Measurements from ENCODE around the gene CCDC110.

The CCDC110 gene

DNA sequence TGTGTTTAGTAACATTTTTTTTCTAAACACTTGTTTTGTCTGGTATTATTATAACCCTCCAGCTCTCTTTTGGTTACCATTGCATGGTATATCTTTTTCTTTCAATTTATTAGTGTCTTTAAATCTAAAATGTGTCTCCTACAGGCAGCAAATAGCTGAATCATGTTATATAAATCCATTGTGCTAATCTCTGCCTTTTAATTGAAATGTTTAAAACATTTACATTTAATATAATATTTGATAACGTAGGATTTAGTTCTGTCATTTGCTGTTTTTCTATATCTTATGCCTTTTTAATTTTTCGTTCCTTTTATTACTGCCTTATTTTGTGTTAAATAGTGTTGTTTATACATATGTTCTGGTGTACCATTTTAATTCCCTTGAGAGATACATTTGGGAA lies 17.1 kb upstream of the CCDC110 start:
- no peaks in the 10 kb centered on the region for H3K27me3 ChIP-seq (ENCODE audit: control insufficient read depth in 1 of 2, insufficient read depth in 1 of 2, low read length in 2 of 2)

DNA sequence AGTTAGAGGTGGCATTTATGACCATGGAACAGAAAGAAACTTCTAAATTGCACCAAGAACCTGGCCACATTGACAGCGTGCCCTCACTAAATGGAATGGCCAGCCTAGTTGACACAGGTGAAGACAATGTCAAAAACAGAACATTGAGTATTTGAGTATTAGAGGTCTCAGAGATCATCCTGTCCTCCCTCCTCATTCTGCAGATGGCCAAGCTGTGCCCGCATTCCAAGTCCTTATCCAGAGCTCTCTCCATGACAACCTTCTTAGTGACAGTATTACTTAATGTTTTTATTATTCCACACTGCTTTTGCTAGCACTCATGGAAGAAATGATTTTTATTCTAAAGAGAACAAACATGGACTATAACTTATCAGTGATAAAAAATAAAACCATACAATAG lies 9.9 kb upstream of the CCDC110 start:
- no peaks in the 10 kb centered on the region for H3K9me3 ChIP-seq (ENCODE audit: control insufficient read depth, low read length)
- H2BK12ac ChIP-seq (ENCODE audit: low read length in 2 of 2) = no peak overlapping the region
- H3K4me3 ChIP-seq (ENCODE audit: insufficient read depth in 1 of 2, low read depth in 1 of 2, low read length in 2 of 2) = no peak overlapping the region
- H3K9ac ChIP-seq (ENCODE audit: low read length) = no peak overlapping the region
- H3K4me1 ChIP-seq (ENCODE audit: control insufficient read depth, insufficient read depth, low read depth, low read length) = no peaks in the 10 kb centered on the region
- no peak overlapping the region for H2AK5ac ChIP-seq (ENCODE audit: low read length, severe bottlenecking)
- no peak overlapping the region for H3K23ac ChIP-seq (ENCODE audit: low read length in 2 of 2)
- no peak overlapping the region for H2BK15ac ChIP-seq (ENCODE audit: low read depth, poor library complexity, severe bottlenecking)
- no peak overlapping the region for H2BK5ac ChIP-seq (ENCODE audit: low read depth, low read length, poor library complexity, severe bottlenecking)
- no peak overlapping the region for H3K4me2 ChIP-seq (ENCODE audit: low read length, poor library complexity, severe bottlenecking)
- no peak overlapping the region for H3K18ac ChIP-seq (ENCODE audit: low read depth in 1 of 2, low read length in 2 of 2)
- no peak overlapping the region for H3K4ac ChIP-seq (ENCODE audit: low read depth in 1 of 2, low read length in 2 of 2)
- H4K8ac ChIP-seq (ENCODE audit: low read length) = no peak overlapping the region
- no peaks in the 10 kb centered on the region for H3K36me3 ChIP-seq (ENCODE audit: control insufficient read depth in 1 of 2, insufficient read depth in 2 of 2, low read depth in 1 of 2, low read length in 2 of 2)
- H3K27ac ChIP-seq (ENCODE audit: low read length, poor library complexity, severe bottlenecking) = no peak overlapping the region
- DNase-seq = no peak
- no peak overlapping the region for H3K14ac ChIP-seq (ENCODE audit: low read length in 2 of 2)
- H2AFZ ChIP-seq (ENCODE audit: low read depth, low read length) = no peak overlapping the region
- peaks cover 4 to 6% of the 10 kb centered on the region in 2 experiments for H3K27me3 ChIP-seq (ENCODE audit: control insufficient read depth in 1 of 2, insufficient read depth in 1 of 2, low read length in 2 of 2)
- H2BK120ac ChIP-seq (ENCODE audit: low read depth, low read length) = no peak overlapping the region
- H4K91ac ChIP-seq (ENCODE audit: low read length) = no peak overlapping the region
- H3K79me1 ChIP-seq (replicated peaks; ENCODE audit: low read length, poor library complexity, severe bottlenecking) = no peaks in the 10 kb centered on the region
- WGBS = 100% methylated on average over 1 of the region's 2 CpGs

More for the DNA sequence above, 17.1 kb upstream of the CCDC110 start:
- no peak overlapping the region for H3K27ac ChIP-seq (ENCODE audit: low read length, poor library complexity, severe bottlenecking)
- WGBS = no CpG with 5 or more reads among the region's 2 CpGs
- H2BK15ac ChIP-seq (ENCODE audit: low read depth, poor library complexity, severe bottlenecking) = no peak overlapping the region
- H2AK5ac ChIP-seq (ENCODE audit: low read length, severe bottlenecking) = no peak overlapping the region
- H4K91ac ChIP-seq (ENCODE audit: low read length) = no peak overlapping the region
- no peaks in the 10 kb centered on the region for H3K4me1 ChIP-seq (ENCODE audit: control insufficient read depth, insufficient read depth, low read depth, low read length)
- H3K18ac ChIP-seq (ENCODE audit: low read depth in 1 of 2, low read length in 2 of 2) = no peak overlapping the region
- no peak overlapping the region for H3K23ac ChIP-seq (ENCODE audit: low read length in 2 of 2)
- H3K4ac ChIP-seq (ENCODE audit: low read depth in 1 of 2, low read length in 2 of 2) = no peak overlapping the region
- H2BK5ac ChIP-seq (ENCODE audit: low read depth, low read length, poor library complexity, severe bottlenecking) = no peak overlapping the region
- H2BK120ac ChIP-seq (ENCODE audit: low read depth, low read length) = no peak overlapping the region
- no peak for DNase-seq
- no peak overlapping the region for H3K9ac ChIP-seq (ENCODE audit: low read length)
- no peak overlapping the region for H2BK12ac ChIP-seq (ENCODE audit: low read length in 2 of 2)
- no peak overlapping the region for H4K8ac ChIP-seq (ENCODE audit: low read length)
- no peak overlapping the region for H3K14ac ChIP-seq (ENCODE audit: low read length in 2 of 2)
- no peak overlapping the region for H2AFZ ChIP-seq (ENCODE audit: low read depth, low read length)
- no peaks in the 10 kb centered on the region for H3K36me3 ChIP-seq (ENCODE audit: control insufficient read depth in 1 of 2, insufficient read depth in 2 of 2, low read depth in 1 of 2, low read length in 2 of 2)
- H3K9me3 ChIP-seq (ENCODE audit: control insufficient read depth, low read length) = peaks cover 12% of the 10 kb centered on the region
- H3K79me1 ChIP-seq (replicated peaks; ENCODE audit: low read length, poor library complexity, severe bottlenecking) = no peaks in the 10 kb centered on the region
- H3K4me2 ChIP-seq (ENCODE audit: low read length, poor library complexity, severe bottlenecking) = no peak overlapping the region
- no peak overlapping the region for H3K4me3 ChIP-seq (ENCODE audit: insufficient read depth in 1 of 2, low read depth in 1 of 2, low read length in 2 of 2)

DNA sequence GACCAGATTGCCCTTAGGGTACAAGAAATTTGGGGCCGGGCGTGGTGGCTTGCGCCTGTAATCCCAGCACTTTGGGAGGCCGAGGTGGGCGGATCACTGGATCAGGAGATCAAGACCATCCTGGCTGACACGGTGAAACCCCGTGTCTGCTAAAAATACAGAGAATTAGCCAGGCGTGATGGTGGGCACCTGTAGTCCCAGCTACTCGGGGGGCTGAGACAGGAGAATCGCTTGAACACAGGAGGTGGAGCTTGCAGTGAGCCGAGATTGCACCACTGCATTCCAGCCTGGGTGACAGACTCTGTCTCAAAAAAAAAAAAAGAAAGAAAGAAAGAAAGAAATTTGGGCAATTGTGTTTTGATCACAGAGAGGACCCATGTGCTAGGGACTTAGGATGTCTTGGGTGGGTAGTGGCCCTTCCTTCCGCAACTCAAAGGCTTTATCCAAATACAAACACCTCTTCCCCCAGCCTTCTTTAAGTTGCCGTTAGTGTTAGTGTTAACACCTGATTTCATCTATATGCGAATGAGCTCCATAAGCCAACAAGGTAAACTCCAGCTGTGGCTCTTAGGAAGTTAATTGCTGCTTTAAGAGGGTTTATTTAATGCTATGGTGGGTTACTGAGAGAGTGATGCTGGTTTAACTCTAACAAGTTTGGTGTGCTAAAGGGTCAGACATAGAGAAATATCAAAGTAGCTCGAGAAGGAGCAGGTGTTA lies 8.6 kb upstream of the CCDC110 start:
- Histone ChIP-seq H2BK5ac (ENCODE audit: low read depth, low read length, poor library complexity, severe bottlenecking) (no peak overlapping the region), H3K4me1 (ENCODE audit: control insufficient read depth, insufficient read depth, low read depth, low read length) (no peaks in the 10 kb centered on the region), H2BK120ac (ENCODE audit: low read depth, low read length) (no peak overlapping the region), H3K4me3 (ENCODE audit: insufficient read depth in 1 of 2, low read depth in 1 of 2, low read length in 2 of 2) (no peak overlapping the region), H2BK12ac (ENCODE audit: low read length in 2 of 2) (no peak overlapping the region), H3K79me1 (replicated peaks; ENCODE audit: low read length, poor library complexity, severe bottlenecking) (no peaks in the 10 kb centered on the region), H4K91ac (ENCODE audit: low read length) (no peak overlapping the region), H3K36me3 (ENCODE audit: control insufficient read depth in 1 of 2, insufficient read depth in 2 of 2, low read depth in 1 of 2, low read length in 2 of 2) (no peaks in the 10 kb centered on the region), H3K23ac (ENCODE audit: low read length in 2 of 2) (no peak overlapping the region), H3K4me2 (ENCODE audit: low read length, poor library complexity, severe bottlenecking) (no peak overlapping the region), H3K4ac (ENCODE audit: low read depth in 1 of 2, low read length in 2 of 2) (no peak overlapping the region), H4K8ac (ENCODE audit: low read length) (no peak overlapping the region), H2AFZ (ENCODE audit: low read depth, low read length) (no peak overlapping the region), H2AK5ac (ENCODE audit: low read length, severe bottlenecking) (no peak overlapping the region), H3K9ac (ENCODE audit: low read length) (no peak overlapping the region), H3K27me3 (ENCODE audit: control insufficient read depth in 1 of 2, insufficient read depth in 1 of 2, low read length in 2 of 2) (peaks cover 4 to 6% of the 10 kb centered on the region in 2 experiments), H3K18ac (ENCODE audit: low read depth in 1 of 2, low read length in 2 of 2) (no peak overlapping the region), H3K9me3 (ENCODE audit: control insufficient read depth, low read length) (no peaks in the 10 kb centered on the region), H3K14ac (ENCODE audit: low read length in 2 of 2) (no peak overlapping the region), H3K27ac (ENCODE audit: low read length, poor library complexity, severe bottlenecking) (no peak overlapping the region), H2BK15ac (ENCODE audit: low read depth, poor library complexity, severe bottlenecking) (no peak overlapping the region)
- WGBS = 60% methylated on average over 15 of the region's 15 CpGs
- DNase-seq = no peak

DNA sequence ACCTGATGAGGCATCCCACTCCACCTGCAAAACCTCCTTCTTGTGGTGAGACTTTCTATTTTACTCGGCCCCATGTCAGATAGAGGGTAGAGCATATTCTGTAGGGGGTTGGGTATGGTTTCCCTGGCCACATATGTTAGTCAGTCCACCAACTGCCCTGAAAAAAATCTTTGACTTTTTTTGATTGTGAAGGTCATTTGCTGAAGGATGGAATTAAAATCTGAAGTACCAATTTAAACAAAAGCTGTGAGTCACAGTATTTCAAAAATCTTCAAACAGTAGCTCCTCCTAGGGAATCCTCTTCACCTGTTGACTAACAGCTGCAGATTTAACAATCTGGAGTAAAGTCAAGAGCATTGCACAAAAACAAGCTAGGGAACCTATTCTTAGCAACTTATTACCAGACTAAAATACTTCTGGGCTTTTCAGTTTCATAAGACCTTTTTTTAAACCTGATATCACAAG lies 8.0 kb upstream of the CCDC110 start:
- Histone ChIP-seq H3K27me3 (ENCODE audit: control insufficient read depth in 1 of 2, insufficient read depth in 1 of 2, low read length in 2 of 2) (peaks cover 4 to 6% of the 10 kb centered on the region in 2 experiments), H3K4ac (ENCODE audit: low read depth in 1 of 2, low read length in 2 of 2) (no peak overlapping the region), H3K4me1 (ENCODE audit: control insufficient read depth, insufficient read depth, low read depth, low read length) (no peaks in the 10 kb centered on the region), H3K18ac (ENCODE audit: low read depth in 1 of 2, low read length in 2 of 2) (no peak overlapping the region), H3K27ac (ENCODE audit: low read length, poor library complexity, severe bottlenecking) (no peak overlapping the region), H2BK120ac (ENCODE audit: low read depth, low read length) (no peak overlapping the region), H2AK5ac (ENCODE audit: low read length, severe bottlenecking) (no peak overlapping the region), H3K4me3 (ENCODE audit: insufficient read depth in 1 of 2, low read depth in 1 of 2, low read length in 2 of 2) (no peak overlapping the region), H4K91ac (ENCODE audit: low read length) (no peak overlapping the region), H3K9ac (ENCODE audit: low read length) (no peak overlapping the region), H4K8ac (ENCODE audit: low read length) (no peak overlapping the region), H3K23ac (ENCODE audit: low read length in 2 of 2) (no peak overlapping the region), H3K14ac (ENCODE audit: low read length in 2 of 2) (no peak overlapping the region), H3K9me3 (ENCODE audit: control insufficient read depth, low read length) (no peaks in the 10 kb centered on the region), H2BK5ac (ENCODE audit: low read depth, low read length, poor library complexity, severe bottlenecking) (no peak overlapping the region), H3K4me2 (ENCODE audit: low read length, poor library complexity, severe bottlenecking) (no peak overlapping the region), H3K36me3 (ENCODE audit: control insufficient read depth in 1 of 2, insufficient read depth in 2 of 2, low read depth in 1 of 2, low read length in 2 of 2) (no peaks in the 10 kb centered on the region), H2AFZ (ENCODE audit: low read depth, low read length) (no peak overlapping the region), H2BK12ac (ENCODE audit: low read length in 2 of 2) (no peak overlapping the region), H2BK15ac (ENCODE audit: low read depth, poor library complexity, severe bottlenecking) (no peak overlapping the region), H3K79me1 (replicated peaks; ENCODE audit: low read length, poor library complexity, severe bottlenecking) (no peaks in the 10 kb centered on the region)
- no peak for DNase-seq
- 100% methylated on average over 1 of the region's 1 CpG for WGBS
